Stimulated activated CD8-positive, alpha-beta memory T cell treated with anti-CD3 and anti-CD28 coated beads, Interleukin-15, amount 100 ng/mL, for 48 hours (primary cell): Measurements from ENCODE around the gene ZNF780B.

Source experiments
- DNase-seq, 2 donors: peaks; one replicate each; pipeline ENCODE4 v3.0.0-alpha.2; 2020; ENCODE audit warnings: low read depth in 2 of 2

ZNF780B gene

DNA sequence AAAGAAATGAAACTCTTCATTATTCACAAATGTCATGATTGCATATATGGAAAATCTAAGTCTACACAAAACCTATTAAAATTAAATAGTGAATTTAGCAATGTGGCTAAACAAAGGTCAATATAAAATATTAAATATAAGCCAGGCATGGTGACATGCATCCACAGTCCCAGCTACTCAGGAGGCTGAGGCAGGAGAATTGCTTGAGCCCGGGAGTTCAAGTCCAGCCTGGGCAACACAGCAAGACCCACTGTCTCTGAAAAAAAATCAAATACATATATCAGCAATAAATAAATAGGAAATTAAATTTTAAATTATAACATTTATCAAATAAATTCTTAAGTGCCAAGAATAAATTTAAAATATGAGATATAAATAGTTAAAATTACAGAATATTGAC is 73.1 kb downstream of the ZNF780B start:
- no peak for DNase-seq
